Heart left ventricle (tissue), 13 donors: Measurements from ENCODE around the gene CBX6.

ENCODE experiments used
- POLR2A ChIP-seq, 2 donors: fragments of 450-650 bp; IDR thresholded peaks; one replicate each; pipeline ENCODE4 v1.6.1; 2017; ENCODE audit warnings: antibody characterized with exemption in 2 of 2, mild to moderate bottlenecking in 2 of 2, moderate library complexity in 2 of 2
- TF ChIP-seq, protein P1 (sequence below), 12 donors: fragments of 200-600 bp; sonication (generic) in 4 of 12; IDR thresholded peaks; one replicate each; pipeline versions ENCODE4 v1.5.0 to v1.8.0; 2018 to 2022; ENCODE audit warnings: antibody characterized with exemption in 12 of 12, mild to moderate bottlenecking in 5 of 12
- donor health status: ischemic (EF 13 %, LVEDD 7.1; RV severe dilation, severe dysfunction).
- donor health status: DM: no; HTN: yes; CAD: no.
- donor health status: DM: no; HTN: no; CAD: no.
- donor health status: ischemic (EF 25% LVEDD 6.9; RV normal size, moderate dysfunction).
- donor health status: ischemic (EF 25% LVEDD 5.7; RV mildly dilated, moderate dysfunction).
- donor health status: ischemic (EF 35%, LVEDD 5.7; RV mildly dilated, moderate dysfunction).
- donor health status: nonischemic (EF 11% LVEDD 7.7; RV severe dilation, severe dysfunction).
- donor health status: DM: yes; HTN: yes; CAD: no.
- donor health status: PGD.
- donor health status: ischemic (EF 29% LVEDD 5.4; RV normal size, mild dysfunction).
- donor health status: nonischemic (EF 23%, LVEDD 6.1; RV moderate dilation, normal function).

DNA sequence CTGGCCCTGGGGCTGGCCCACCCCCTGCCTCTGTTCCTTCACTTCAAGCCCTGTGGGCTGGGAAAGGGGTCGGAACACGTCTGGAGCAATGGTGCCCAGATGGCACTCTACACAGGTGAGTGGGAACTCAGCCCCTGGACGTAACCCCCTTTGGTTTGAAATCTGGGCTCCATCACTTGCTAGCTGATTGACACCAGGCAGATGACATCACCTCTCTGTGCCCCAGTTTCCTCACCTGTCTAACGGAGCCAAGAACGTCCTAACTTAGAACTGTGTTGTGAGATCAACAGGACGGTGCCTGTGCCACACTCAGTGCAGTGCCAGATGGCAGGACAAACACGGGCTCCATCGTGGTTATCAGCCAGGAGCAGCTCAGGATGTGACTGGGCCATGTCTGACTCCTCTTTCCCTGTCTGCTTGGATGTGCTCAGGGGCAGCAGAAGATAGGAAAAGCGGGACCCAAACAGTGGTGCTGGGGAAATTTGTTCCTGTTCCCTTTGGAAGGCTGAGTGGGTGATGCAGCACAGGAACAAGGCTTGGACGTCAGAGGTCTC lies 52.6 kb downstream of the CBX6 start:
- TF ChIP-seq, protein P1, sequence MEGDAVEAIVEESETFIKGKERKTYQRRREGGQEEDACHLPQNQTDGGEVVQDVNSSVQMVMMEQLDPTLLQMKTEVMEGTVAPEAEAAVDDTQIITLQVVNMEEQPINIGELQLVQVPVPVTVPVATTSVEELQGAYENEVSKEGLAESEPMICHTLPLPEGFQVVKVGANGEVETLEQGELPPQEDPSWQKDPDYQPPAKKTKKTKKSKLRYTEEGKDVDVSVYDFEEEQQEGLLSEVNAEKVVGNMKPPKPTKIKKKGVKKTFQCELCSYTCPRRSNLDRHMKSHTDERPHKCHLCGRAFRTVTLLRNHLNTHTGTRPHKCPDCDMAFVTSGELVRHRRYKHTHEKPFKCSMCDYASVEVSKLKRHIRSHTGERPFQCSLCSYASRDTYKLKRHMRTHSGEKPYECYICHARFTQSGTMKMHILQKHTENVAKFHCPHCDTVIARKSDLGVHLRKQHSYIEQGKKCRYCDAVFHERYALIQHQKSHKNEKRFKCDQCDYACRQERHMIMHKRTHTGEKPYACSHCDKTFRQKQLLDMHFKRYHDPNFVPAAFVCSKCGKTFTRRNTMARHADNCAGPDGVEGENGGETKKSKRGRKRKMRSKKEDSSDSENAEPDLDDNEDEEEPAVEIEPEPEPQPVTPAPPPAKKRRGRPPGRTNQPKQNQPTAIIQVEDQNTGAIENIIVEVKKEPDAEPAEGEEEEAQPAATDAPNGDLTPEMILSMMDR (IDR thresholded peaks at IDR 0.05): no peak
- no peak for TF ChIP-seq POLR2A (IDR thresholded peaks at IDR 0.05)
